ENCODE results near the gene MAP4K3.

MAP4K3 gene

GRCh38 chr2:39289609-39290008, 147.5 kb downstream of the MAP4K3 start:
- Histone ChIP-seq H3K27me3 (ENCODE audit: control insufficient read depth in 1 of 2, insufficient read depth in 2 of 2, low read length in 2 of 2) (no peaks in the 10 kb centered on the region), H3K4me1 (ENCODE audit: control insufficient read depth in 1 of 2, insufficient read depth in 2 of 2, low read length in 2 of 2) (no peaks in the 10 kb centered on the region), H3K4me3 (ENCODE audit: low read depth in 1 of 2, low read length in 2 of 2) (no peak overlapping the region), H3K9ac (ENCODE audit: low read depth in 1 of 2, low read length in 2 of 2) (no peak overlapping the region), H3K27ac (ENCODE audit: low read depth, low read length) (no peak overlapping the region), H3K9me3 (ENCODE audit: control insufficient read depth in 1 of 2, low read length in 2 of 2) (no peaks in the 10 kb centered on the region), H3K36me3 (ENCODE audit: control insufficient read depth in 1 of 2, insufficient read depth in 2 of 2, low read length in 2 of 2) (peaks cover 19 to 31% of the 10 kb centered on the region in 2 donors)

DNA sequence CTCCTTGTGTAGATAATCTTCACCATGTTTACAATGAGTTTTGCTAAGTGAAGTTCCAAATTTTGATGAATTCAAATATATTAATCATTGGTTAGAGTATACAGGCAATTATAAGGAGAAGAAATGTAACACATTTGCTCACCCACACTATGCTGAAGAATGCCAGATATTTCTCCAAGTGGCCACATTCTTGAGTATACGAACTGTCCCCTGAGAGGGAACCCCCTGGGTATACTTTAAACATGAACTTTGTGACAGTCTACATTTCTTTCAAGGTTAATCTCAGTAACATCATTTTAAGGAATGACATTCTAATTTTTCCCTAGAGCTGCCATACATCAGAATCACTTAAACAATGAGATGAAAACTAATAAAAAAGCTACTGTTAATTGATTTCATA, 153.5 kb downstream of the MAP4K3 start:
- Histone ChIP-seq H3K36me3 (ENCODE audit: control insufficient read depth in 1 of 2, insufficient read depth in 2 of 2, low read length in 2 of 2) (peaks cover 16 to 20% of the 10 kb centered on the region in 2 donors), H3K27ac (ENCODE audit: low read depth, low read length) (no peak overlapping the region), H3K4me3 (ENCODE audit: low read depth in 1 of 2, low read length in 2 of 2) (no peak overlapping the region), H3K9me3 (ENCODE audit: control insufficient read depth in 1 of 2, low read length in 2 of 2) (no peaks in the 10 kb centered on the region), H3K27me3 (ENCODE audit: control insufficient read depth in 1 of 2, insufficient read depth in 2 of 2, low read length in 2 of 2) (no peaks in the 10 kb centered on the region), H3K9ac (ENCODE audit: low read depth in 1 of 2, low read length in 2 of 2) (no peak overlapping the region), H3K4me1 (ENCODE audit: control insufficient read depth in 1 of 2, insufficient read depth in 2 of 2, low read length in 2 of 2) (no peaks in the 10 kb centered on the region)

DNA sequence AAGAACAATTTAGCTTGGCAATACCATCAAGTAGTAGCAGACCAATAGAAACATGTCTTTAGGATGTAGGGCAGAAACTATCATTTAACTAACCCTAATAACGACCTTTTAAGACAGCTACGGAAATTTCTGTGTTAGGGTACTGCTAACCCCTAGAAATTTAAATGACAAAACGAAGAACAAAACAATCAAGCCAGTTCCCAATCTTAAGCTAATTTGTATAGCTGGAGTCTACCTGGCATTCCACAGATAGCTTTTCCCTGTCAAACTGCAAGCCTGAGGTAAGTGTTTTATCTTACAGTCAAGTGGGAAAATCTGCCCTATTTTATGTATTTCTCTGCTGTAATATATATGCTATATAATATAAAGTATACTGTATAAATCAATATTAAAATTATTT, 155.7 kb downstream of the MAP4K3 start:
- Histone ChIP-seq H3K4me1 (ENCODE audit: control insufficient read depth in 1 of 2, insufficient read depth in 2 of 2, low read length in 2 of 2) (no peaks in the 10 kb centered on the region), H3K4me3 (ENCODE audit: low read depth in 1 of 2, low read length in 2 of 2) (no peak overlapping the region), H3K27me3 (ENCODE audit: control insufficient read depth in 1 of 2, insufficient read depth in 2 of 2, low read length in 2 of 2) (no peaks in the 10 kb centered on the region), H3K9me3 (ENCODE audit: control insufficient read depth in 1 of 2, low read length in 2 of 2) (no peaks in the 10 kb centered on the region), H3K27ac (ENCODE audit: low read depth, low read length) (no peak overlapping the region), H3K9ac (ENCODE audit: low read depth in 1 of 2, low read length in 2 of 2) (no peak overlapping the region), H3K36me3 (ENCODE audit: control insufficient read depth in 1 of 2, insufficient read depth in 2 of 2, low read length in 2 of 2) (peaks cover 21 to 27% of the 10 kb centered on the region in 2 donors)

DNA sequence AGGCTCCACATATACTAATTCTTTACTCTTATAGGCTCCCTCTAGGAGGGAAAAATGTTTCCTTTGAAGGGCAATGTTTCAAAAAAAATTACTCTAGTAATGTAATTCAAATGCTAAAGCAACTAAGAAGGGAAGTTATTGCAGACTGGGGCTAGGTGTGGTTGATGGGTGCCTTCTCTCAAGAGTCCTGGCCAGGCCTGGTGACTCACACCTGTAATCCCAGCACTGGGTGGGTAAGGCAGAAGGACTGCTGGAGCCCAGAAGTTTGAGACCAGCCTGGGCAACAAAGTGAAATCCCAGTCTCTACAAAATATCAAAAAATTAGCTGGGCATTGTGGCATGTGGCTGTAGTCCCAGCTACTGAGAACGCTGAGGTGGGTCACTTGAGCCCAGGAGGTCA, 162.1 kb downstream of the MAP4K3 start:
- Histone ChIP-seq H3K27ac (ENCODE audit: low read depth, low read length) (no peak overlapping the region), H3K4me3 (ENCODE audit: low read depth in 1 of 2, low read length in 2 of 2) (no peak overlapping the region), H3K36me3 (ENCODE audit: control insufficient read depth in 1 of 2, insufficient read depth in 2 of 2, low read length in 2 of 2) (peaks cover 18 to 42% of the 10 kb centered on the region in 2 donors), H3K9ac (ENCODE audit: low read depth in 1 of 2, low read length in 2 of 2) (no peak overlapping the region), H3K9me3 (ENCODE audit: control insufficient read depth in 1 of 2, low read length in 2 of 2) (no peaks in the 10 kb centered on the region), H3K27me3 (ENCODE audit: control insufficient read depth in 1 of 2, insufficient read depth in 2 of 2, low read length in 2 of 2) (no peaks in the 10 kb centered on the region), H3K4me1 (ENCODE audit: control insufficient read depth in 1 of 2, insufficient read depth in 2 of 2, low read length in 2 of 2) (no peaks in the 10 kb centered on the region)

GRCh38 chr2:39269941-39270340, 167.1 kb downstream of the MAP4K3 start:
- peaks cover 0 to 33% of the 10 kb centered on the region in 2 donors for H3K36me3 ChIP-seq (ENCODE audit: control insufficient read depth in 1 of 2, insufficient read depth in 2 of 2, low read length in 2 of 2)
- no peaks in the 10 kb centered on the region for H3K4me1 ChIP-seq (ENCODE audit: control insufficient read depth in 1 of 2, insufficient read depth in 2 of 2, low read length in 2 of 2)
- H3K9me3 ChIP-seq (ENCODE audit: control insufficient read depth in 1 of 2, low read length in 2 of 2) = no peaks in the 10 kb centered on the region
- no peak overlapping the region for H3K27ac ChIP-seq (ENCODE audit: low read depth, low read length)
- H3K9ac ChIP-seq (ENCODE audit: low read depth in 1 of 2, low read length in 2 of 2) = no peak overlapping the region
- H3K27me3 ChIP-seq (ENCODE audit: control insufficient read depth in 1 of 2, insufficient read depth in 2 of 2, low read length in 2 of 2) = no peaks in the 10 kb centered on the region
- H3K4me3 ChIP-seq (ENCODE audit: low read depth in 1 of 2, low read length in 2 of 2) = no peak overlapping the region

- H3K9me3 ChIP-seq (ENCODE audit: control insufficient read depth in 1 of 2, low read length in 2 of 2) = no peaks in the 10 kb centered on the region
- peaks cover 0 to 38% of the 10 kb centered on the region in 2 donors for H3K36me3 ChIP-seq (ENCODE audit: control insufficient read depth in 1 of 2, insufficient read depth in 2 of 2, low read length in 2 of 2)
- no peak overlapping the region for H3K9ac ChIP-seq (ENCODE audit: low read depth in 1 of 2, low read length in 2 of 2)
- H3K27me3 ChIP-seq (ENCODE audit: control insufficient read depth in 1 of 2, insufficient read depth in 2 of 2, low read length in 2 of 2) = no peaks in the 10 kb centered on the region
- no peaks in the 10 kb centered on the region for H3K4me1 ChIP-seq (ENCODE audit: control insufficient read depth in 1 of 2, insufficient read depth in 2 of 2, low read length in 2 of 2)
- H3K4me3 ChIP-seq (ENCODE audit: low read depth in 1 of 2, low read length in 2 of 2) = no peak overlapping the region
- no peak overlapping the region for H3K27ac ChIP-seq (ENCODE audit: low read depth, low read length)
These were observed 170.1 kb downstream of the MAP4K3 start for GRCh38 chr2:39266916-39267434.

GRCh38 chr2:39266139-39266805, 170.8 kb downstream of the MAP4K3 start:
- no peaks in the 10 kb centered on the region for H3K27me3 ChIP-seq (ENCODE audit: control insufficient read depth in 1 of 2, insufficient read depth in 2 of 2, low read length in 2 of 2)
- H3K9me3 ChIP-seq (ENCODE audit: control insufficient read depth in 1 of 2, low read length in 2 of 2) = no peaks in the 10 kb centered on the region
- H3K4me1 ChIP-seq (ENCODE audit: control insufficient read depth in 1 of 2, insufficient read depth in 2 of 2, low read length in 2 of 2) = no peaks in the 10 kb centered on the region
- no peak overlapping the region for H3K9ac ChIP-seq (ENCODE audit: low read depth in 1 of 2, low read length in 2 of 2)
- peaks cover 0 to 33% of the 10 kb centered on the region in 2 donors for H3K36me3 ChIP-seq (ENCODE audit: control insufficient read depth in 1 of 2, insufficient read depth in 2 of 2, low read length in 2 of 2)
- H3K27ac ChIP-seq (ENCODE audit: low read depth, low read length) = no peak overlapping the region
- H3K4me3 ChIP-seq (ENCODE audit: low read depth in 1 of 2, low read length in 2 of 2) = no peak overlapping the region

- peaks cover 0 to 35% of the 10 kb centered on the region in 2 donors for H3K36me3 ChIP-seq (ENCODE audit: control insufficient read depth in 1 of 2, insufficient read depth in 2 of 2, low read length in 2 of 2)
- no peaks in the 10 kb centered on the region for H3K9me3 ChIP-seq (ENCODE audit: control insufficient read depth in 1 of 2, low read length in 2 of 2)
- no peak overlapping the region for H3K9ac ChIP-seq (ENCODE audit: low read depth in 1 of 2, low read length in 2 of 2)
- no peaks in the 10 kb centered on the region for H3K4me1 ChIP-seq (ENCODE audit: control insufficient read depth in 1 of 2, insufficient read depth in 2 of 2, low read length in 2 of 2)
- no peak overlapping the region for H3K27ac ChIP-seq (ENCODE audit: low read depth, low read length)
- no peaks in the 10 kb centered on the region for H3K27me3 ChIP-seq (ENCODE audit: control insufficient read depth in 1 of 2, insufficient read depth in 2 of 2, low read length in 2 of 2)
- no peak overlapping the region for H3K4me3 ChIP-seq (ENCODE audit: low read depth in 1 of 2, low read length in 2 of 2)
These were observed 171.8 kb downstream of the MAP4K3 start for GRCh38 chr2:39265315-39265714.

- no peak overlapping the region for H3K9ac ChIP-seq (ENCODE audit: low read depth in 1 of 2, low read length in 2 of 2)
- peaks cover 0 to 36% of the 10 kb centered on the region in 2 donors for H3K36me3 ChIP-seq (ENCODE audit: control insufficient read depth in 1 of 2, insufficient read depth in 2 of 2, low read length in 2 of 2)
- H3K27me3 ChIP-seq (ENCODE audit: control insufficient read depth in 1 of 2, insufficient read depth in 2 of 2, low read length in 2 of 2) = no peaks in the 10 kb centered on the region
- H3K9me3 ChIP-seq (ENCODE audit: control insufficient read depth in 1 of 2, low read length in 2 of 2) = no peaks in the 10 kb centered on the region
- H3K4me3 ChIP-seq (ENCODE audit: low read depth in 1 of 2, low read length in 2 of 2) = no peak overlapping the region
- no peaks in the 10 kb centered on the region for H3K4me1 ChIP-seq (ENCODE audit: control insufficient read depth in 1 of 2, insufficient read depth in 2 of 2, low read length in 2 of 2)
- H3K27ac ChIP-seq (ENCODE audit: low read depth, low read length) = no peak overlapping the region
These were observed 172.4 kb downstream of the MAP4K3 start for GRCh38 chr2:39264733-39265132.

DNA sequence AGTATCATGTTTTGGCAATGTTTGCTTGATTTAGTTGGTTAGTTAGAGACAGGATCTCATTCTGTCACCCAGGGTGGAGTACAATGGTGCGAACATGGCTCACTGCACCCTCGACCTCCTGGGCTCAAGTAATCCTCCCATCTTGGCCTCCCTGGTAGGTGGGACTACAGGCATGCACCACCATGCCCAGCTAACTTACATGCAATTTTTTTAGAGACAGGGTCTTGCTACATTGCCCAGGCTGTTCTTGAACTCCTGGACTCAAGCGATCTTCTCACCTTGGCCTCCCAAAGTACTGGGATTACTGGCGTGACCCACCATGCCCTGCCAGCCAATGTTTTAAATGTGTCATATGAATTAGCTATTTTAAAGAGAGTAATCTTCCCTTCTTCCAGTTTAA, 177.0 kb downstream of the MAP4K3 start:
- Histone ChIP-seq H3K27ac (ENCODE audit: low read depth, low read length) (no peak overlapping the region), H3K36me3 (ENCODE audit: control insufficient read depth in 1 of 2, insufficient read depth in 2 of 2, low read length in 2 of 2) (peaks cover 6 to 50% of the 10 kb centered on the region in 2 donors), H3K4me1 (ENCODE audit: control insufficient read depth in 1 of 2, insufficient read depth in 2 of 2, low read length in 2 of 2) (no peaks in the 10 kb centered on the region), H3K9me3 (ENCODE audit: control insufficient read depth in 1 of 2, low read length in 2 of 2) (no peaks in the 10 kb centered on the region), H3K27me3 (ENCODE audit: control insufficient read depth in 1 of 2, insufficient read depth in 2 of 2, low read length in 2 of 2) (no peaks in the 10 kb centered on the region), H3K4me3 (ENCODE audit: low read depth in 1 of 2, low read length in 2 of 2) (no peak overlapping the region), H3K9ac (ENCODE audit: low read depth in 1 of 2, low read length in 2 of 2) (no peak overlapping the region)
